ENCODE results near the gene SETDB2. TPM values are rescaled to one million over a fixed set of nuclear protein-coding genes. Genes with fewer than 3 reads are reported as not detected.

Gene SETDB2
- total and polyA plus RNA-seq, 2 of the 4 experiments (the other 2 are of a cell fraction), result 4.3 to 5.7 TPM

DNA sequence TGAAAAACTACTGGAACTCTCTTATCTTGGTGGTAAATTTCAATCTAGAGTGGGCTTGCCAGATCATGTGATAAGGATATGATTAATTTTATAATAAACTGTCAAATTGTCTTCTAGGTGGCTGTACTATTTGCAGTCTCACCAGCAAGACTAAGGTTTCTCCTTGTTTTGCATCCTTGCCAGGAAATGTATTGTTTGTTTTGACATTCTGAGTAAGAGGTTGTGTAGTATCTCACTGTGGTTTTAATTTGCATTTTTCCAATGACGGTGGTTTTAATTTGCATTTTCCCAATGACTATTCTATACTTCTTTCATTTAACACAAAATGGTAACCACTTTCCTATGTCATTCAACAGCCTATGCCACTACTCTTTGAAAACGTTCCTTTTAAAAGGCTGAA lies 2.2 kb upstream of the SETDB2 start:
- H2BK120ac ChIP-seq (ENCODE audit: low read depth, low read length), result no peak overlapping the region
- H3K9me1 ChIP-seq (ENCODE audit: insufficient read depth, low read length), result 0 out of 2 replicates have a peak, but pooled peaks cover 4% of the 10 kb centered on the region
- no peak overlapping the region for H4K5ac ChIP-seq (ENCODE audit: low read depth, low read length)
- peaks cover 28 to 45% of the 10 kb centered on the region in 2 experiments for H3K79me1 ChIP-seq (ENCODE audit: low read depth in 1 of 2, low read length in 2 of 2)
- H3K36me3 ChIP-seq (ENCODE audit: control insufficient read depth, insufficient read depth, low read length), result peaks cover 2% of the 10 kb centered on the region; the same call in 1 of the 2 replicates
- no peak overlapping the region for H2AK5ac ChIP-seq (ENCODE audit: low read depth, low read length)
- H3K9me3 ChIP-seq (ENCODE audit: control insufficient read depth, insufficient read depth, low read length), result no peaks in the 10 kb centered on the region
- ChIA-PET POLR2A (ENCODE audit: unreplicated experiment) (no interaction called here), CTCF (no interaction called here)
- no peak overlapping the region for H3K4ac ChIP-seq (ENCODE audit: low read depth, low read length)
- TF ChIP-seq SMC3 (IDR thresholded peaks at IDR 0.05; ENCODE audit: low read depth, low read length) (no peak), MAFK (IDR thresholded peaks at IDR 0.05; ENCODE audit: low read depth, low read length) (no peak), RFX5 (IDR thresholded peaks at IDR 0.05; ENCODE audit: low read depth, low read length) (no peak), BHLHE40 (IDR thresholded peaks at IDR 0.05; ENCODE audit: low read depth, low read length) (no peak), CTCF (conservative IDR thresholded peaks at IDR 0.05; ENCODE audit: low read depth, low read length) (no peak), NFE2L2 (IDR thresholded peaks at IDR 0.05; ENCODE audit: low read depth, low read length) (no peak), POLR2A (IDR thresholded peaks at IDR 0.05; ENCODE audit: low read depth, low read length) (no peak), MAZ (IDR thresholded peaks at IDR 0.05; ENCODE audit: borderline replicate concordance, low read depth, low read length) (no peak), RAD21 (IDR thresholded peaks at IDR 0.05; ENCODE audit: low read length) (no peak)
- TF ChIP-seq, protein P1, sequence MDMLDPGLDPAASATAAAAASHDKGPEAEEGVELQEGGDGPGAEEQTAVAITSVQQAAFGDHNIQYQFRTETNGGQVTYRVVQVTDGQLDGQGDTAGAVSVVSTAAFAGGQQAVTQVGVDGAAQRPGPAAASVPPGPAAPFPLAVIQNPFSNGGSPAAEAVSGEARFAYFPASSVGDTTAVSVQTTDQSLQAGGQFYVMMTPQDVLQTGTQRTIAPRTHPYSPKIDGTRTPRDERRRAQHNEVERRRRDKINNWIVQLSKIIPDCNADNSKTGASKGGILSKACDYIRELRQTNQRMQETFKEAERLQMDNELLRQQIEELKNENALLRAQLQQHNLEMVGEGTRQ (IDR thresholded peaks at IDR 0.05; ENCODE audit: low read depth, low read length), result no peak
- in situ Hi-C loops (cut with MboI; ENCODE audit: low sequenced_read_pairs) (loop anchor here (5.0 kb wide), 1 partner anchor 135 kb away; no protein-coding TSS in a partner anchor), intact Hi-C loops (cut with micrococcal nuclease) (loop anchor here (2.0 kb wide), 1 partner anchor 53 kb away; the partner anchor contains the start of gene PHF11), dilution Hi-C loops (cut with HindIII; ENCODE audit: low sequenced_read_pairs, unreplicated experiment) (no loop called here)
- H4K20me1 ChIP-seq (ENCODE audit: insufficient read depth, low read length), result no peaks in the 10 kb centered on the region
- H3K18ac ChIP-seq (ENCODE audit: low read depth, low read length), result no peak overlapping the region
- DNase-seq (peak; percentile 85), ATAC-seq (ENCODE audit: low read depth) (no peak)
- no peak overlapping the region for H2BK20ac ChIP-seq (ENCODE audit: low read depth, low read length)
- no peaks in the 10 kb centered on the region for H3K4me1 ChIP-seq (ENCODE audit: control insufficient read depth, insufficient read depth, low read length)
- no peak overlapping the region for H3K27ac ChIP-seq (ENCODE audit: insufficient read depth, low read length)
- H3K23ac ChIP-seq (ENCODE audit: low read depth, low read length), result no peak overlapping the region
- H2AFZ ChIP-seq (replicated peaks; ENCODE audit: low read length, poor library complexity), result no peak overlapping the region
- H2AK9ac ChIP-seq (replicated peaks; ENCODE audit: low read depth, low read length, poor library complexity), result no peak overlapping the region
- H2BK5ac ChIP-seq (ENCODE audit: low read depth, low read length, poor library complexity, severe bottlenecking), result no peak overlapping the region
- no peak overlapping the region for H2BK15ac ChIP-seq (ENCODE audit: low read depth, low read length)
- BruUV-seq (replicated peaks), result no TSS peak
- H3K27me3 ChIP-seq (ENCODE audit: control insufficient read depth, insufficient read depth, low read length), result no peaks in the 10 kb centered on the region
- H3K4me2 ChIP-seq (ENCODE audit: low read depth, low read length), result no peak overlapping the region; the same call in 1 of the 2 replicates
- H4K8ac ChIP-seq (ENCODE audit: low read depth in 2 of 2, low read length in 2 of 2), result no peak overlapping the region
- H3K14ac ChIP-seq (replicated peaks; ENCODE audit: low read depth, low read length), result no peak overlapping the region
- no peak overlapping the region for H3K9ac ChIP-seq (ENCODE audit: low read depth, low read length)
- no peak overlapping the region for H3K56ac ChIP-seq (ENCODE audit: extremely low read depth, insufficient read depth, low read length)
- no CpG with 5 or more reads among the region's 2 CpGs for WGBS, 2 experiments (ENCODE audit: extremely low coverage in 2 of 2, insufficient read length in 1 of 2)
- no peak overlapping the region for H4K91ac ChIP-seq (ENCODE audit: insufficient read depth, low read depth, low read length)
- H3K4me3 ChIP-seq (ENCODE audit: insufficient read depth, low read depth, low read length), result no peak overlapping the region

All from IMR-90 (cell line).